ENCODE results near the gene CHST15. TPM values are rescaled to one million over a fixed set of nuclear protein-coding genes. Genes with fewer than 3 reads are reported as not detected.
A peak's percentile ranks its signal among the peaks of the same experiment; 100 is the strongest.

The CHST15 gene
- polyA plus RNA-seq = 1 to 10 TPM in 3 of 4 donors, under 1 TPM in 1; 0.45 to 8.5 (median 4.0) TPM
- long read RNA-seq, donor 1 = 0 reads
- long read RNA-seq, donor 2, full-length matches to known transcripts = 2 of 2 reads
- long read RNA-seq, donor 2, partial matches to known transcripts = 0 of 2 reads
- long read RNA-seq, donor 2, other reads (novel, unspliced or antisense) = 0 of 2 reads
- long read RNA-seq, donor 3 = 0 reads
- long read RNA-seq, donor 4 = 0 reads
- long read RNA-seq, donor 5, full-length matches to known transcripts = 1 of 1 reads
- long read RNA-seq, donor 5, partial matches to known transcripts = 0 of 1 reads
- long read RNA-seq, donor 5, other reads (novel, unspliced or antisense) = 0 of 1 reads
- long read RNA-seq, donor 6, partial matches to known transcripts = 0 of 1 reads
- long read RNA-seq, donor 6, other reads (novel, unspliced or antisense) = 0 of 1 reads
- long read RNA-seq, donor 7 = 0 reads
- long read RNA-seq, donor 8, full-length matches to known transcripts = 1 of 1 reads
- long read RNA-seq, donor 8, partial matches to known transcripts = 0 of 1 reads
- long read RNA-seq, donor 8, other reads (novel, unspliced or antisense) = 0 of 1 reads
- long read RNA-seq, donor 9, partial matches to known transcripts = 0 of 1 reads
- long read RNA-seq, donor 9, other reads (novel, unspliced or antisense) = 0 of 1 reads
- long read RNA-seq, donor 10, full-length matches to known transcripts = 2 of 2 reads
- long read RNA-seq, donor 10, partial matches to known transcripts = 0 of 2 reads
- long read RNA-seq, donor 10, other reads (novel, unspliced or antisense) = 0 of 2 reads

DNA sequence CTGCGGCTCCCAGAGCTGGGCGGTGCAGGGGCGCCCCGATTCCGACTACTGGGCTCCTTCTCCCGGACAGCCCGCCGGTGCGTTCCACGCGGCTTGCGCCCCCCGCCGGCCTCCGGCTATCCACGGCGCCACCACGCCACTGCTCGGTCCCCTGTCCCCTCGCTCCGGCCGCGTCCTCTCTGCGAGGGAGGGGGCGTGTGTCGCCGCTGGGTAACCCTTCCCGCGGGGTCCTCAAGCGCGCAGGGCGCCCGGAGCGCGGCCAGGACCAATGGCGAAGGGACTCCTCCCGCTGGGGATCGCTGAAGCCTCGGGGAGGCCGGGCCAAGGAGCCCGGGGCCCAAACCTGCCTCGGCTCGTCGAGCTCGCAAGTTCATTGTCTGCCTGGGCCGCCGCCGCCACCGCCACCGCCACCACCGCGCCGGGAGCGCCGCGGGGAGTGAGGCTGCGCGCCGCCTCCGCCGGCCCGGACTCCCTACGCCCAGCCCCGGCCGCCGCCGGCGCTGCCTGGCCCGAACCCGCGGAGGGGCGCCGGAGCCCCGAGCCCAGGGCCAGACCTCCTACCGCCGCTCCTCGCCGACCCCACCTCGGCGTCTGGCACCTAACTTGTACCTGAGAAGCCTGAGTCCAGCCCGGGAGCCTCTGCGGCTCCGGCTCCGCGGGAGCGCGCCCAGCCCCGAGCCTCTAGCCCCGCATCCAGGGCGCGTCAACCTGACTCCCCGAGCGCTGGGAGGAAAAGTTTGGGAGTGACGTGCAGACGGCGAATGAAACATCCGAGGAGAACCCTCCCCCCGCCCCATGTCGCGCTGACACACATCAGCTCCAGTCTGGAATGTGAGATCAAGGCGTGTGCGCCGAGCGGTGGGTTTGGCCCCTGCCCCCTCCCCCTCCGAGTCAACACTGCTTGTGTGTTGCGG, at the start of gene CHST15:
CHST15 (minus strand) TSS at position 739 of the 914 bp plus-strand sequence. CDS start 47,386 bp downstream, outside the sequence.
- DNase-seq = peak in 1 of 2 donors; percentile 50
- WGBS, 3 donors = 0 to 2% (median 1%) methylated on average over 57 to 106 of the region's 106 CpGs

GRCh38 chr10:124142960-124143359, 49.6 kb upstream of the CHST15 start:
- no peak overlapping the region for H3K27ac ChIP-seq (ENCODE audit: low read depth in 1 of 3, low read length in 2 of 3)
- DNase-seq = no peak
- no peaks in the 10 kb centered on the region for H3K4me1 ChIP-seq (ENCODE audit: control insufficient read depth in 3 of 3, insufficient read depth in 2 of 3, low read depth in 1 of 3, low read length in 2 of 3)
- H3K9me3 ChIP-seq (ENCODE audit: control insufficient read depth in 2 of 2, insufficient read depth in 1 of 2, low read depth in 1 of 2, low read length in 1 of 2) = peaks cover 0 to 6% of the 10 kb centered on the region in 2 donors
- no peak for FAIRE-seq
- no peaks in the 10 kb centered on the region for H3K36me3 ChIP-seq (ENCODE audit: control insufficient read depth in 3 of 3, insufficient read depth in 2 of 3, low read depth in 1 of 3, low read length in 3 of 3)
- WGBS, 3 donors = 74 to 81% (median 80%) methylated on average over 6 of the region's 6 CpGs
- H3K4me3 ChIP-seq (ENCODE audit: low read depth in 1 of 3, low read length in 3 of 3) = no peak overlapping the region
- H3K27me3 ChIP-seq (ENCODE audit: control insufficient read depth in 3 of 3, insufficient read depth in 3 of 3, low read length in 3 of 3) = no peaks in the 10 kb centered on the region

More for the DNA sequence above, at the start of gene CHST15:
- H3K4me1 ChIP-seq (ENCODE audit: control insufficient read depth in 3 of 3, insufficient read depth in 2 of 3, low read depth in 1 of 3, low read length in 2 of 3) = peaks cover 1 to 8% (median 5%) of the 10 kb centered on the region in 3 donors
- no peak for FAIRE-seq
- H3K4me3 ChIP-seq (ENCODE audit: low read depth in 1 of 3, low read length in 3 of 3) = peak within 1 kb of the TSS; percentile 50 to 58 (median 53)
- peaks cover 0 to 5% of the 10 kb centered on the region in 2 donors for H3K9me3 ChIP-seq (ENCODE audit: control insufficient read depth in 2 of 2, insufficient read depth in 1 of 2, low read depth in 1 of 2, low read length in 1 of 2)
- no peaks in the 10 kb centered on the region for H3K36me3 ChIP-seq (ENCODE audit: control insufficient read depth in 3 of 3, insufficient read depth in 2 of 3, low read depth in 1 of 3, low read length in 3 of 3)
- peaks cover 5 to 71% (median 23%) of the 10 kb centered on the region in 3 donors for H3K27me3 ChIP-seq (ENCODE audit: control insufficient read depth in 3 of 3, insufficient read depth in 3 of 3, low read length in 3 of 3)
- peak within 1 kb of the TSS; percentile 48 to 89 (median 49) for H3K27ac ChIP-seq (ENCODE audit: low read depth in 1 of 3, low read length in 2 of 3)

DNA sequence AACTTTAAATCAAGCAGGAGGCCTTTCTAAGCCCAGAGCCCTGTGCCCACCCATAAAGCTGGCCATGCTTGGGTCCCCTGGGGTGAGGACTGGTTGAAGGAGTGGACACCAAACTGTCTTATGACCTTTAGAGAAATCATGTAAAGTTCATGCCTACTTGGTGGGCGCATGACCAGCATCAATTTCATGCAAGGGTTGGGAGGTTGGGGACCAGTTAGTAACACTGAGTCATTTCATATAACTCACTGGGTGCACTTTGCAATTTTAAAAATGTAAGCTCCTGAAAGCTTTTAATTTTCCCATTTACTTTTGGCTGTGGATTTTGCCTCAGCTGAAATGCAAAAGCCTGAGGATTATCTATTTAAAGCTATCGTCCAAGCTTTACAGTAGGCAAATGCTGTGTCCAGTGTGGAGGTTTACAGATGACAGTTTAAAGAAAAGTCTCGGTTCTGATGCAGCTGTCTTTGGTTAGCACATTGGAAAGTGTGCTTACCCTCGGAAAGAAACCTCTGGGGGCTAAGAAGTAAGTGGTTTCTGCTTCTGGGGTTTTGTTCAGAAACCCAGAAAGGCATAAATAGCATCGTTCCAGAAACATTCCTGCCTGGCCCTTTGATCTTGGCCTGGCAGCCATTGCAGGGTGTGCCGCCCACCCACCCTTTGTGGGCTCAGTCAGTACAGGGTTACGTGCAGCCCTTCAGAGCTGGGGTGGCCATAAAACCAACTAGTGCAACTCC, 48.8 kb upstream of the CHST15 start:
- 70 to 79% (median 74%) methylated on average over 7 of the region's 7 CpGs for WGBS, 3 donors
- Histone ChIP-seq H3K4me1 (ENCODE audit: control insufficient read depth in 3 of 3, insufficient read depth in 2 of 3, low read depth in 1 of 3, low read length in 2 of 3) (no peaks in the 10 kb centered on the region), H3K36me3 (ENCODE audit: control insufficient read depth in 3 of 3, insufficient read depth in 2 of 3, low read depth in 1 of 3, low read length in 3 of 3) (no peaks in the 10 kb centered on the region), H3K4me3 (ENCODE audit: low read depth in 1 of 3, low read length in 3 of 3) (no peak overlapping the region), H3K27ac (ENCODE audit: low read depth in 1 of 3, low read length in 2 of 3) (peak overlapping the region in 1 of 3 donors; percentile 24), H3K27me3 (ENCODE audit: control insufficient read depth in 3 of 3, insufficient read depth in 3 of 3, low read length in 3 of 3) (no peaks in the 10 kb centered on the region), H3K9me3 (ENCODE audit: control insufficient read depth in 2 of 2, insufficient read depth in 1 of 2, low read depth in 1 of 2, low read length in 1 of 2) (peaks cover 0 to 6% of the 10 kb centered on the region in 2 donors)
- FAIRE-seq = no peak
- DNase-seq = no peak

DNA sequence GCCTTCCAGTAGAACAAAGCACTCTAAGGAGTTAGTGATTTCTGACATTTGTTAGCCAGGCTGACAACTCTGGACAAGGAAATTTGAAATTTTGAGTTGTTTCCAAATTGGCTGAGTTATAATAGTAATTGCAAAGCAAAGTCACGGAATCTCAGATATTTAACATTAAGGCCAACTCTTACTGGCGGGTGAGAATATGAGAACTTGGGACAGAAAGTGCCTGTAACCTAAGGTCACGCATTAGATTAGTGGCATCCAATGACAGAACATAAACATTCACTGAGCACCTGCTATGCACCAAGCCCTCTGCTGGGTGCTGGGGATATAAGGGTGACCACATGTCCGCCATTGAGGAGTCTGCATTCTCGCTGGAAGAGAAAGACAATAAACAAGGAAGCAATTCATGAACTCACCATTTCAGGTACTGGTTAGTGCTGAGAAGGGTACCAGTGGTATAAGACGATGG, 45.5 kb upstream of the CHST15 start:
- no peaks in the 10 kb centered on the region for H3K36me3 ChIP-seq (ENCODE audit: control insufficient read depth in 3 of 3, insufficient read depth in 2 of 3, low read depth in 1 of 3, low read length in 3 of 3)
- no peaks in the 10 kb centered on the region for H3K27me3 ChIP-seq (ENCODE audit: control insufficient read depth in 3 of 3, insufficient read depth in 3 of 3, low read length in 3 of 3)
- H3K4me1 ChIP-seq (ENCODE audit: control insufficient read depth in 3 of 3, insufficient read depth in 2 of 3, low read depth in 1 of 3, low read length in 2 of 3) = no peaks in the 10 kb centered on the region
- FAIRE-seq (no peak), DNase-seq (no peak)
- H3K4me3 ChIP-seq (ENCODE audit: low read depth in 1 of 3, low read length in 3 of 3) = no peak overlapping the region
- 80 to 84% (median 83%) methylated on average over 6 of the region's 6 CpGs for WGBS, 3 donors
- H3K27ac ChIP-seq (ENCODE audit: low read depth in 1 of 3, low read length in 2 of 3) = no peak overlapping the region
- peaks cover 0 to 10% of the 10 kb centered on the region in 2 donors for H3K9me3 ChIP-seq (ENCODE audit: control insufficient read depth in 2 of 2, insufficient read depth in 1 of 2, low read depth in 1 of 2, low read length in 1 of 2)

DNA sequence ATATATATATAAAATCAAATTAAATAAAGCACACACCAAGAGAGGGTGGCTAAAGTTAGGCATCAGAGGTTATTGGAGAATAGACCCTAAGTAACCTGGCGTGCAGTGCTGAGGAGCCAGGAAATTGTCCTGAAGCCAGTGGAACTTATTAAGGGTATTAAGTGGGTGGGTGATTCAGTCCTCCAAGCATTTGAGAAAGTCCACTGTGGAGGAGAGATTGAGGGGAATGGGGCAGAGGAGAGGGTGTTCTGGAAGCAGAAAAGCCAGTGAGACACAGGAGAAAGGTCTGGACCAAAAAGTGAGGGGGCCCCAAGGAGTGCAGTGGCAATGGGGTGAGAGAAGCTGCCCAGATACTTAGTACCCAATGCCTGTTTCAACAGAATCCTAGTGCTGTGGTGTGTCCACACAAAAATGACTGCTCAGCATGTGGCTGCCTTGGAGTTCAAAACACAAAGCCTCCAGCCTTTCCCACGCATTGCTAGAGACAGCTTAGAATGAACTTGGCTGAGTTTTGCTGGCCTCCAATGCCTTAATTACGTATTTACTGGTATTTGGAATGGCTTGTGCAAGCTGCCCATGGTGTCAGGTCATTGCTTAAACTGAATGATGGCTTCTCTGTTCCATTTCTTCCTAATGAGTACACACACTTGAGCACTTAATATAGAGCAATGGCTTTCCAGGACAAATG, 44.9 kb upstream of the CHST15 start:
- Histone ChIP-seq H3K36me3 (ENCODE audit: control insufficient read depth in 3 of 3, insufficient read depth in 2 of 3, low read depth in 1 of 3, low read length in 3 of 3) (no peaks in the 10 kb centered on the region), H3K27ac (ENCODE audit: low read depth in 1 of 3, low read length in 2 of 3) (peak overlapping the region in 1 of 3 donors; percentile 27), H3K27me3 (ENCODE audit: control insufficient read depth in 3 of 3, insufficient read depth in 3 of 3, low read length in 3 of 3) (no peaks in the 10 kb centered on the region), H3K9me3 (ENCODE audit: control insufficient read depth in 2 of 2, insufficient read depth in 1 of 2, low read depth in 1 of 2, low read length in 1 of 2) (peaks cover 0 to 10% of the 10 kb centered on the region in 2 donors), H3K4me3 (ENCODE audit: low read depth in 1 of 3, low read length in 3 of 3) (no peak overlapping the region), H3K4me1 (ENCODE audit: control insufficient read depth in 3 of 3, insufficient read depth in 2 of 3, low read depth in 1 of 3, low read length in 2 of 3) (no peaks in the 10 kb centered on the region)
- WGBS, 3 donors = 79 to 87% (median 85%) methylated on average over 3 of the region's 3 CpGs
- no peak for FAIRE-seq
- no peak for DNase-seq

DNA sequence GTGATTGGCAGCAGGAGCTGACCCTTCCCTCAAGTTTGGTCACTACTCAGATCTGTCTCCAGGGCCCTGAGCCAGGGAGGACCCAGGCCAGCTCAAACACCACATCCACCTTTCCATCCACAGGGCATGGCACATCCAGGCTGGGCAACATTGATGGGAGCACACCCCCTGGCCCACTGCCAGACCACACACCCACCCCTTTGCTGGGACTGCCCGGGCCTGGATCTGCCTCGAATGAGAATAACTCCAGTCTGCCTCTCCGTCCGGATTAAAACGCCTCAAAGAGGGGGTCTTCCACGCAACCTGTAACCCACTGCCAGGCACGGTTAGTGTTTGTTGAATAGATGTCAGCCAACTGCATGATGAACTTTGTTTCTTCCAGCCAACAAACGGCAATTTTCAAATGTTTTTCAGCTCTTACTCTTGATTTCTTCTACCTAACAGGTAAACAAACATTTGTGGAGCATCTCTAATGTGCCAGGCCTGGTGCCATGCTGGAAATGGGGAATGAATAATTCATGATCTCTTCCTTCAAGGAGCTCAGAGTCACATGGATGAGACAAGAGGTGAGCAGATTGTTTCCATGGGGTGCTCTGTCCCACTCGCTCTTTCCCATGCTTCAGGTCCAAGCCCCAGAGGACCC, 41.0 kb upstream of the CHST15 start:
- peaks cover 0 to 4% of the 10 kb centered on the region in 2 donors for H3K9me3 ChIP-seq (ENCODE audit: control insufficient read depth in 2 of 2, insufficient read depth in 1 of 2, low read depth in 1 of 2, low read length in 1 of 2)
- no peak overlapping the region for H3K27ac ChIP-seq (ENCODE audit: low read depth in 1 of 3, low read length in 2 of 3)
- H3K4me1 ChIP-seq (ENCODE audit: control insufficient read depth in 3 of 3, insufficient read depth in 2 of 3, low read depth in 1 of 3, low read length in 2 of 3) = no peaks in the 10 kb centered on the region
- FAIRE-seq (no peak), DNase-seq (no peak)
- H3K4me3 ChIP-seq (ENCODE audit: low read depth in 1 of 3, low read length in 3 of 3) = no peak overlapping the region
- H3K36me3 ChIP-seq (ENCODE audit: control insufficient read depth in 3 of 3, insufficient read depth in 2 of 3, low read depth in 1 of 3, low read length in 3 of 3) = no peaks in the 10 kb centered on the region
- WGBS, 3 donors = 77 to 89% (median 82%) methylated on average over 9 of the region's 9 CpGs
- H3K27me3 ChIP-seq (ENCODE audit: control insufficient read depth in 3 of 3, insufficient read depth in 3 of 3, low read length in 3 of 3) = no peaks in the 10 kb centered on the region

GRCh38 chr10:124132876-124133275, 39.5 kb upstream of the CHST15 start:
- no peaks in the 10 kb centered on the region for H3K36me3 ChIP-seq (ENCODE audit: control insufficient read depth in 3 of 3, insufficient read depth in 2 of 3, low read depth in 1 of 3, low read length in 3 of 3)
- WGBS, 3 donors = 70 to 81% (median 72%) methylated on average over 5 of the region's 5 CpGs
- H3K27me3 ChIP-seq (ENCODE audit: control insufficient read depth in 3 of 3, insufficient read depth in 3 of 3, low read length in 3 of 3) = no peaks in the 10 kb centered on the region
- no peak for FAIRE-seq
- H3K27ac ChIP-seq (ENCODE audit: low read depth in 1 of 3, low read length in 2 of 3) = no peak overlapping the region
- H3K9me3 ChIP-seq (ENCODE audit: control insufficient read depth in 2 of 2, insufficient read depth in 1 of 2, low read depth in 1 of 2, low read length in 1 of 2) = peaks cover 0 to 4% of the 10 kb centered on the region in 2 donors
- no peak overlapping the region for H3K4me3 ChIP-seq (ENCODE audit: low read depth in 1 of 3, low read length in 3 of 3)
- no peak for DNase-seq
- H3K4me1 ChIP-seq (ENCODE audit: control insufficient read depth in 3 of 3, insufficient read depth in 2 of 3, low read depth in 1 of 3, low read length in 2 of 3) = no peaks in the 10 kb centered on the region

Data from small intestine (tissue), 16 donors.